Measurements from ENCODE around the gene TMEM109. TPM values are rescaled to one million over a fixed set of nuclear protein-coding genes. Genes with fewer than 3 reads are reported as not detected.

Gene TMEM109
- total and polyA plus RNA-seq, 2 experiments from 2014 or later = 17.4 to 17.7 TPM

- no peaks in the 10 kb centered on the region; the same call in 2 of the 3 replicates for H3K9me3 Mint-ChIP-seq
- H3K36me3 Mint-ChIP-seq (ENCODE audit: low read depth) = peaks cover 8% of the 10 kb centered on the region
- TF ChIP-seq ZNF462 (CRISPR knock-in tag; IDR thresholded peaks at IDR 0.05) (no peak), EZH2phosphoT487 (IDR thresholded peaks at IDR 0.05; ENCODE audit: unreplicated experiment) (no peak), CTCF (conservative IDR thresholded peaks at IDR 0.05; ENCODE audit: low read depth in 2 of 2) (no peak), ZNF331 (CRISPR knock-in tag; IDR thresholded peaks at IDR 0.05; ENCODE audit: low read depth) (no peak), ZNF114 (CRISPR knock-in tag; IDR thresholded peaks at IDR 0.05) (no peak), STAT1 (IDR thresholded peaks at IDR 0.05; ENCODE audit: unreplicated experiment) (no peak), POLR2AphosphoS5 (IDR thresholded peaks at IDR 0.05; ENCODE audit: low read depth) (no peak), NANOG (IDR thresholded peaks at IDR 0.05; ENCODE audit: borderline replicate concordance) (no peak), JUNB (IDR thresholded peaks at IDR 0.05; ENCODE audit: unreplicated experiment) (no peak), CREB1 (CRISPR knock-in tag; IDR thresholded peaks at IDR 0.05; ENCODE audit: low read depth) (no peak), EZH2 (IDR thresholded peaks at IDR 0.05; ENCODE audit: low read depth, unreplicated experiment) (no peak), ETS1 (IDR thresholded peaks at IDR 0.05) (no peak), REST (IDR thresholded peaks at IDR 0.05; ENCODE audit: unreplicated experiment) (no peak)
- peak overlapping the region; percentile 91 for H3K4me3 Mint-ChIP-seq
- H3K4me1 ChIP-seq (ENCODE audit: insufficient read depth) = peaks cover 29% of the 10 kb centered on the region
- H3K9me2 ChIP-seq (ENCODE audit: insufficient read depth) = no peaks in the 10 kb centered on the region
- peak overlapping the region; percentile 88 for H3K4me2 ChIP-seq
- H3F3A ChIP-seq (replicated peaks; ENCODE audit: low read depth) = 0 out of 2 replicates have a peak, but pooled peaks cover 6% of the 10 kb centered on the region
- H3K27me3 Mint-ChIP-seq (ENCODE audit: insufficient read depth, low read depth, poor library complexity) = peaks cover 4% of the 10 kb centered on the region
- no peaks in the 10 kb centered on the region for H3K27me3 ChIP-seq (ENCODE audit: insufficient read depth)
- H3K4me3 ChIP-seq = peak overlapping the region; percentile 56
- H2AFZ ChIP-seq = peak overlapping the region; percentile 92
- peaks cover 43% of the 10 kb centered on the region for H3K4me1 Mint-ChIP-seq
- H3K79me2 ChIP-seq (replicated peaks; ENCODE audit: insufficient read depth) = peaks cover 29% of the 10 kb centered on the region
- H3K27ac ChIP-seq (ENCODE audit: low read depth) = no peak overlapping the region
- peaks cover 6% of the 10 kb centered on the region; the same call in 1 of the 2 replicates for H4K20me1 ChIP-seq (replicated peaks; ENCODE audit: insufficient read depth)
- no peak overlapping the region for H3K27ac Mint-ChIP-seq
- peak; percentile 22 for ATAC-seq
- peak; percentile 36 for DNase-seq (ENCODE audit: low spot score)
- H3K36me3 ChIP-seq (ENCODE audit: insufficient read depth) = no peaks in the 10 kb centered on the region
Observed at GRCh38 chr11:60914633-60915247, 782 bp downstream of the TMEM109 start.

All from GM23338 (cell line).